Measurements from ENCODE around the gene ATP2C2. TPM values are rescaled to one million over a fixed set of nuclear protein-coding genes. Genes with fewer than 3 reads are reported as not detected.

Gene ATP2C2
- total RNA-seq, 1 donor from 2014 or later: 12.2 TPM

DNA sequence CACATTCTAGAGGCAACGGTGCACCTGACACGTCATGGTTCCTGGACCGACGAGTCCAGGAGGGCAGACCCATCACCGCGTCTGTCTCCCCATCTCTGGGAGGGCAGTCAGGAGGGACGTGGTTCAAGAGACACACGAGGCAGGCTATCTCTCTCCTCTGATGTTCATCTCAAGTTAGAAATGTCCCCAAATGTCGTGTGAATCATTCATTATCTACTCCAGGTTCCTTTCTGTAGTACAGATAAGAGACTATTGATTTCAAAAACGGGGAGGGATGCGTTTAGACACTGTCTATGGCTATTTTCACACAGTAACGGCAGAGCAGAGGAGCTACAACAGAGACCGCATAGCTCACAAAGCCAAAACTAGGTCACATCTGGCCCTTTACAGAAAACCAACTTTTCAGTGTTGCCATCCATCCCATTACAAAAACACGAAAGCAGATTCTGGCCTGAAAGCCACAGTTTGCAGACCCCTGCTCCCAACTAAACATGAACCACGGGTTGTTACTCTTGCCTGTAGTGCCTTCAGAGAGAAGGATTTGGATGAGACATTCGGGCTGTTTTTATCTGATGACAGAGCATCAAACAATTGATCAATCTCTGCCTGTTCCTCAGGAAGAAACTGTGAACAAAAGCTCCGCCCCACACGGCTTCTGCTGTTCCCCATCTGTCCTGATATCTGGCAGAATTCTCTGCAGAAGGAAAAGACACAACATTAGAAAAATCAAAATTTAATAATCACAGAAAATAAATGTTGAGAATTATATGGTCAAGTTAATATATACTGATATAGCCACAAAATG, 129.3 kb downstream of the ATP2C2 start:
- TF ChIP-seq, protein P1, sequence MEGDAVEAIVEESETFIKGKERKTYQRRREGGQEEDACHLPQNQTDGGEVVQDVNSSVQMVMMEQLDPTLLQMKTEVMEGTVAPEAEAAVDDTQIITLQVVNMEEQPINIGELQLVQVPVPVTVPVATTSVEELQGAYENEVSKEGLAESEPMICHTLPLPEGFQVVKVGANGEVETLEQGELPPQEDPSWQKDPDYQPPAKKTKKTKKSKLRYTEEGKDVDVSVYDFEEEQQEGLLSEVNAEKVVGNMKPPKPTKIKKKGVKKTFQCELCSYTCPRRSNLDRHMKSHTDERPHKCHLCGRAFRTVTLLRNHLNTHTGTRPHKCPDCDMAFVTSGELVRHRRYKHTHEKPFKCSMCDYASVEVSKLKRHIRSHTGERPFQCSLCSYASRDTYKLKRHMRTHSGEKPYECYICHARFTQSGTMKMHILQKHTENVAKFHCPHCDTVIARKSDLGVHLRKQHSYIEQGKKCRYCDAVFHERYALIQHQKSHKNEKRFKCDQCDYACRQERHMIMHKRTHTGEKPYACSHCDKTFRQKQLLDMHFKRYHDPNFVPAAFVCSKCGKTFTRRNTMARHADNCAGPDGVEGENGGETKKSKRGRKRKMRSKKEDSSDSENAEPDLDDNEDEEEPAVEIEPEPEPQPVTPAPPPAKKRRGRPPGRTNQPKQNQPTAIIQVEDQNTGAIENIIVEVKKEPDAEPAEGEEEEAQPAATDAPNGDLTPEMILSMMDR (conservative IDR thresholded peaks at IDR 0.05): no peak
- H3K4me3 Mint-ChIP-seq: no peak overlapping the region
- peaks cover 9% of the 10 kb centered on the region for H3K9me3 Mint-ChIP-seq
- H3K27ac Mint-ChIP-seq: no peak overlapping the region
- peaks cover 39% of the 10 kb centered on the region for H3K36me3 Mint-ChIP-seq
- no peak for DNase-seq (ENCODE audit: extremely low spot score, unreplicated experiment)
- H3K27me3 Mint-ChIP-seq: no peaks in the 10 kb centered on the region
- peaks cover 8% of the 10 kb centered on the region for H3K4me1 Mint-ChIP-seq (ENCODE audit: unreplicated experiment)

DNA sequence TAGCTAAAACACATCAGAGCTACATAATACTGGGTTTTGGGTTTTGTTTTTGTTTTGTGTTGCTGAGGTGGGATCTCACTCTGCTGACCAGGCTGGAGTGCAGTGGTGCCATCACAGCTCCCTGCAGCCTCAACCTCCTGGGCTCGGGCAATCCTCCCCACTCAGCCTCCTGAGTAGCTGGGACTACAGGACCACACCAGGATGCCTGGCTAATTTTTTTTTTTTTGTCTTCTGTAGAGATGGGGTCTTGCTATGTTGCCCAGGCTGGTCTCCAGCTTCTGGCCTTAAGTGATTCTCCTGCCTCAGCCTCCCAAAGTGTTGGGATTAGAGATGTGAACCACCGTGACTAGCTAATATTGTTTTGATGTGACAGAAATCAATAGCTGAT, 129.9 kb downstream of the ATP2C2 start:
- TF ChIP-seq, protein P1 (conservative IDR thresholded peaks at IDR 0.05): no peak
- Mint-ChIP-seq H3K4me1 (ENCODE audit: unreplicated experiment) (peaks cover 8% of the 10 kb centered on the region), H3K36me3 (peaks cover 34% of the 10 kb centered on the region), H3K27me3 (no peaks in the 10 kb centered on the region), H3K9me3 (peaks cover 5% of the 10 kb centered on the region), H3K27ac (no peak overlapping the region), H3K4me3 (no peak overlapping the region)
- DNase-seq (ENCODE audit: extremely low spot score, unreplicated experiment): no peak

DNA sequence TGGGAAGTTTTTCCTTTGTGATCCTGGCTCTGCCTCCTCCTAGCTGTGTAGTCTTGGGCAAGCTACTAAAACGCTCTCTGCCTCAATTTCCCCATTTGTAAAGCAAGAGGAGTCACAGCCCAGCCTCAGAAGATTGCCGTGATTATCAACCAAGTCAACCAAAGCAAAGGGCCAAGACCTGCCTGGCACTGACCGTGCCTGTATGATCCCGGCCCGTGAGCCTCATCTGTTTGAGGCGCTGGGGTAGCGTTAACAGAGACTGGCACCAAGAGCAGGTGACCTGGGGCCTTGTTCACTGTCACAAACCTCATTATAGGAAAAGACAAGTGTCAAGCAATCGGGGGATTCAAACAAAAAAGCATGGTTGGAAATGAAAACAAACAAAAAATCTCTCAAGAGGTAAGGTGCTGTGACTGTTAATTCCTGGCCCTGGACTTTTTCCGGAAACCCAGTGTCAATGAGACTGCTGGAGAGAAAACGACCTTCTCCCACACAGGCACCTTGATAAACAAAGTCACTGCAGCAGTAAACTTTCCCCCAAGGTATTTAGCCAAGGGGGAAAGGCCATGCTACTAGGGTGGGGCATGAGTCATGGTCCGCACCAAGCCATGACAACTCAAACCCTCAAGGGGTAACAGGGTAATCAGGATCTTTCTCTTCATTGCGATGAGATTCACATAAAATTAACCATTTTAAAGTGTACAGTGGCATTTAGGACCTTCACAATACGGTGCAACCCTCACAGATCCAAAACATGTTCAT, 130.7 kb downstream of the ATP2C2 start:
- H3K36me3 Mint-ChIP-seq: peaks cover 30% of the 10 kb centered on the region
- no peak overlapping the region for H3K27ac Mint-ChIP-seq
- no peak overlapping the region for H3K4me3 Mint-ChIP-seq
- peaks cover 4% of the 10 kb centered on the region for H3K9me3 Mint-ChIP-seq
- H3K4me1 Mint-ChIP-seq (ENCODE audit: unreplicated experiment): peaks cover 11% of the 10 kb centered on the region
- TF ChIP-seq, protein P1 (conservative IDR thresholded peaks at IDR 0.05): no peak
- DNase-seq (ENCODE audit: extremely low spot score, unreplicated experiment): no peak
- H3K27me3 Mint-ChIP-seq: no peaks in the 10 kb centered on the region

DNA sequence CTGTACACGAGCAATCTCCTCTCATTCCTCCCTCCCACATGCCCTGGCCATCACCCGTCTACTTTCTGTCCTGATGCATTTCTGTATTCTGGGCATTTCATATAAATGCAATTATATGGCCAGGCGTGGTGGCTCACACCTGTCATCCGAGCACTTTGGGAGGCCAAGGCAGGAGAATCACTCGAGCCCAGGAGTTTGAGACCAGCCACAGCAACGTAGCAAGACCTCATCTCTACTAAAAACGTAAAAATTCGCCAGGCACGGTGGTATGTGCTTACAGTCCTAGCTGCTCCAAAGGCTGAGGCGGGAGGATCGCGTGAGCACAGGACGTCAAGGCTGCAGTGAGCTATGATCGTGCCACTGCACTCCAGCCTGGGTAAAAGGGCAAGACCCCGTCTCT, 131.3 kb downstream of the ATP2C2 start:
- H3K4me3 Mint-ChIP-seq: no peak overlapping the region
- H3K9me3 Mint-ChIP-seq: peaks cover under 1% of the 10 kb centered on the region
- no peak overlapping the region for H3K27ac Mint-ChIP-seq
- DNase-seq (ENCODE audit: extremely low spot score, unreplicated experiment): no peak
- H3K27me3 Mint-ChIP-seq: no peaks in the 10 kb centered on the region
- peaks cover 11% of the 10 kb centered on the region for H3K4me1 Mint-ChIP-seq (ENCODE audit: unreplicated experiment)
- H3K36me3 Mint-ChIP-seq: peaks cover 25% of the 10 kb centered on the region
- TF ChIP-seq, protein P1 (conservative IDR thresholded peaks at IDR 0.05): no peak

DNA sequence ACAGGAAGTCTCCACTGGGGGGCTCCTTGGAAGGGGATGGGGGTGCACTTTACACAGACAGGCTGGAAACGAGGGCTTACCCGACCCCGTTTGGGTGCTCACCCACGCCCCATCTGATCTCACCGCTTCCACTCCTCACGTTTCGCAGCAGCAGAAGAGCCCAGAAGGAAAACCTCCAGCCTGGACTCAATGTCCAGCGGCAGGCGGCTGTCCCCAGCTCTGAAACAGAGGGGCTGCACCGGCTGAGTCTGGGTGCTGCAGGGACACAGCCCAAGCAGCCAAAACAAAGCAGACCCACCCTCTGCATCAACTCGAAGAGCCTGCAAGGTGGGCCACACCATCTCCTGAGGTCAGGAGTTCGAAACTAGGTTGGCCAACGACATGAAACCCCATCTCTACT, 132.2 kb downstream of the ATP2C2 start:
- Mint-ChIP-seq H3K4me3 (no peak overlapping the region), H3K9me3 (no peaks in the 10 kb centered on the region), H3K27ac (no peak overlapping the region), H3K27me3 (no peaks in the 10 kb centered on the region), H3K36me3 (peaks cover 19% of the 10 kb centered on the region), H3K4me1 (ENCODE audit: unreplicated experiment) (peaks cover 11% of the 10 kb centered on the region)
- no peak for DNase-seq (ENCODE audit: extremely low spot score, unreplicated experiment)
- TF ChIP-seq, protein P1 (conservative IDR thresholded peaks at IDR 0.05): no peak
